Osteocyte (in vitro differentiated cells): ENCODE measurements around the gene LIMK2. TPM values are rescaled to one million over a fixed set of nuclear protein-coding genes. Genes with fewer than 3 reads are reported as not detected.
"Not testable (repeated sequence)": the region's sequence is repeated elsewhere in the genome, so short reads cannot be mapped to it uniquely, and the experiment has no call there.

Source experiments
- DNase-seq: peaks from one replicate; pipeline ENCODE4 v3.0.0; 2021; ENCODE audit warnings: mixed read lengths; ENCODE audit not compliant: unreplicated experiment; ENCODE audit errors: extremely low spot score
- H3K27ac Mint-ChIP-seq: one replicate; pipeline ENCODE4 v1.8.0; 2021; ENCODE audit warnings: mild to moderate bottlenecking, mixed read lengths; ENCODE audit not compliant: unreplicated experiment
- H3K27me3 Mint-ChIP-seq: one replicate; pipeline ENCODE4 v1.8.0; 2021; ENCODE audit warnings: mixed read lengths; ENCODE audit not compliant: unreplicated experiment
- H3K36me3 Mint-ChIP-seq: one replicate; pipeline ENCODE4 v1.8.0; 2021; ENCODE audit warnings: mixed read lengths; ENCODE audit not compliant: unreplicated experiment
- H3K4me1 Mint-ChIP-seq: one replicate; pipeline ENCODE4 v1.8.0; 2021; ENCODE audit warnings: mixed read lengths; ENCODE audit not compliant: unreplicated experiment
- H3K4me3 Mint-ChIP-seq: one replicate; pipeline ENCODE4 v1.8.0; 2021; ENCODE audit warnings: mild to moderate bottlenecking, moderate library complexity, mixed read lengths; ENCODE audit not compliant: unreplicated experiment
- H3K9me3 Mint-ChIP-seq: one replicate; pipeline ENCODE4 v1.8.0; 2021; ENCODE audit warnings: mixed read lengths; ENCODE audit not compliant: unreplicated experiment
- CTCF ChIP-seq: fragments of 200-600 bp; sonication (generic); IDR thresholded peaks from 2 replicates; pipeline ENCODE4 v1.5.0; 2021; ENCODE audit warnings: antibody characterized with exemption, mild to moderate bottlenecking, moderate library complexity
- total RNA-seq: library from RNA; stranded (reverse); gene quantifications from 2 replicates; pipeline ENCODE4 v1.2.1, GENCODE V29; 2021

The LIMK2 gene
- total RNA-seq, 1 donor from 2014 or later = 49.8 TPM

- Mint-ChIP-seq H3K27me3 (no peaks in the 10 kb centered on the region), H3K9me3 (no peaks in the 10 kb centered on the region), H3K27ac (no peak overlapping the region), H3K36me3 (peaks cover 2% of the 10 kb centered on the region), H3K4me1 (peaks cover 27% of the 10 kb centered on the region), H3K4me3 (no peak overlapping the region)
- TF ChIP-seq CTCF = no peak
- DNase-seq = no peak
Measured at GRCh38 chr22:31215018-31215535, 3.0 kb downstream of the LIMK2 start.

GRCh38 chr22:31218565-31219262, 6.6 kb downstream of the LIMK2 start:
- Mint-ChIP-seq H3K27ac (peak overlapping the region; percentile 68), H3K4me1 (peaks cover 16% of the 10 kb centered on the region), H3K4me3 (no peak overlapping the region), H3K36me3 (peaks cover 2% of the 10 kb centered on the region), H3K9me3 (no peaks in the 10 kb centered on the region), H3K27me3 (no peaks in the 10 kb centered on the region)
- TF ChIP-seq CTCF = no peak
- DNase-seq = no peak

GRCh38 chr22:31221084-31221483, 9.0 kb downstream of the LIMK2 start:
- H3K4me3 Mint-ChIP-seq = no peak overlapping the region
- no peak for DNase-seq
- no peaks in the 10 kb centered on the region for H3K36me3 Mint-ChIP-seq

GRCh38 chr22:31222736-31223135, 10.6 kb downstream of the LIMK2 start:
- H3K27me3 Mint-ChIP-seq = no peaks in the 10 kb centered on the region
- DNase-seq = no peak
- H3K4me3 Mint-ChIP-seq = no peak overlapping the region
- no peaks in the 10 kb centered on the region for H3K9me3 Mint-ChIP-seq
- H3K27ac Mint-ChIP-seq = no peak overlapping the region
- peaks cover 16% of the 10 kb centered on the region for H3K4me1 Mint-ChIP-seq
- no peaks in the 10 kb centered on the region for H3K36me3 Mint-ChIP-seq
- TF ChIP-seq CTCF = no peak

More at GRCh38 chr22:31221084-31221483, 9.0 kb downstream of the LIMK2 start:
- H3K27ac Mint-ChIP-seq = no peak overlapping the region
- H3K27me3 Mint-ChIP-seq = no peaks in the 10 kb centered on the region
- H3K9me3 Mint-ChIP-seq = no peaks in the 10 kb centered on the region
- TF ChIP-seq CTCF = no peak
- peaks cover 16% of the 10 kb centered on the region for H3K4me1 Mint-ChIP-seq

GRCh38 chr22:31223786-31224191, 11.7 kb downstream of the LIMK2 start:
- H3K36me3 Mint-ChIP-seq = no peaks in the 10 kb centered on the region
- no peaks in the 10 kb centered on the region for H3K9me3 Mint-ChIP-seq
- peaks cover 7% of the 10 kb centered on the region for H3K4me1 Mint-ChIP-seq
- no peak for DNase-seq
- no peak overlapping the region for H3K27ac Mint-ChIP-seq
- no peak overlapping the region for H3K4me3 Mint-ChIP-seq
- H3K27me3 Mint-ChIP-seq = no peaks in the 10 kb centered on the region
- TF ChIP-seq CTCF = no peak

GRCh38 chr22:31224691-31225090, 12.6 kb downstream of the LIMK2 start:
- peaks cover 11% of the 10 kb centered on the region for H3K4me1 Mint-ChIP-seq
- DNase-seq, H3K27me3 Mint-ChIP-seq, H3K36me3 Mint-ChIP-seq, H3K27ac Mint-ChIP-seq, H3K9me3 Mint-ChIP-seq, H3K4me3 Mint-ChIP-seq: not testable (repeated sequence)
